GM19193 (cell line): ENCODE results near the gene NUDT14.

Source experiments
- POLR2A ChIP-seq: IDR thresholded peaks from 4 replicates; pipeline ENCODE4 v1.6.1; 2011; ENCODE audit not compliant: insufficient read depth, insufficient read length; ENCODE audit errors: extremely low read depth

NUDT14 gene

DNA sequence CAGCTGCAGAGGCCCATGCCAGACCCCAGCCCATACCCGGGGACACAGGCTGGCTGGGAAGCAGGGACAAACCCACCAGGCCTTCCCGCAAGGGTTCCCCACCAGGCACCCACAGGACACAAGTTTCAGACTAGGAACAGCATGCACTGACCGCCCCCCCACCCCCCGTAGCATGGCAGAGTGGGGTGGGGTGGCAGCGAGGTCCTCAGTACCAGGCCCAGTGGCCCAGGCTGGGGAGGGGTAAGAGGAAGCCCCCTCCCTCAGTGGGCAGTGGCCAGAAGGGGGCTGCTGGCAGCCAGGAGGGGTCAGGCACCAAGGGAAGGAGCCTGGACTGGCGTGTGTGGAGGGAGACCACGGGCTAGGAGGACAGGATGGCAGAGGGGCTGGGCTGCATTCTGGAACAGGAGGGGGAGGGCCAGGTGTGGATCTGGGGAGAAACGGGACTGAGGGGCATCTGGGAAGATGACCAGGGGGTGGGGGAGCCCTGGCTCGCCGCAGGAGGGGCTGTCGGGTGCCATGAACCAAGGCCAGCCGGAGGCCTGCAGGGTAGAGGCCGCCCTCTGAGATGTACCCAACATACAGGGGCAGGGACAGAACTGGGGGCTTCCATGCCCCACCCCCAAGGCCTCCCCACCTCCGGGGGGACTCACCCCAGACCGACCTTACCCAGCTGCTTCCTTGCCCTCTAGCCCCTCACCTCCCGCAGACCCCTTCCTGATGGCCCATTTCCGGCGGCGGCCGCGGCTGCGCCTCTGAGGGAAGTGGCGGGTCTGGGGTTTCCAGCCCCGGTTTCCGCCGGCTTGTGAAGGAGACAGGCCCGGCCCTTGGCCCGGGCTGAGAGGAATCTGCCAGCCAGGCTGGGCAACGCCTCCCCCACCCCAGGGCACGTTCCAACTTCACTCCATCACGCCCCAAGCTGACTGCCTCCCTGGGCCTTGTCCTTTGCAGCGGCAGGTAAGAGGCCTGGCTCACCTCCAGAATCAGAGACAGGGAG is 6.9 kb downstream of the NUDT14 start:
- TF ChIP-seq POLR2A, result no peak

DNA sequence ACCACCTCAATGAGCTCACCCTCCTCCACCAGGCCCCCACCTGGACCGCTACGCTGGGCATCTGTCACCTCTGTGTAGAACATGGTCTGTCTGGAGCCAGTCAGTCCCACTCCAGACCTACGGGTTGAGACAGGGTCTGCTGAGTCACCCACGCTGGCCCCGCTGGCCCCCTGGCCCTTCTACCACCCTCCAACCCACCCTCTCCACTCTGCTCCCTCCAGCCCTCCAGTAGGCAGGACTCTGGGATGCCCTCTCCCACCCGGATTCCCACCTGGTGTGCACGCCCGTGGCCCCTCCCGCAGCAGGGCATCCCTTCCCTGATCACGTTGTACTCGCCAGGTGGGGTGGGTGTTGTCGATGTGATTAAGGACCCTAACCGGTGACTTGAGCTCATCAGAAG is 8.0 kb downstream of the NUDT14 start:
- no peak for TF ChIP-seq POLR2A

DNA sequence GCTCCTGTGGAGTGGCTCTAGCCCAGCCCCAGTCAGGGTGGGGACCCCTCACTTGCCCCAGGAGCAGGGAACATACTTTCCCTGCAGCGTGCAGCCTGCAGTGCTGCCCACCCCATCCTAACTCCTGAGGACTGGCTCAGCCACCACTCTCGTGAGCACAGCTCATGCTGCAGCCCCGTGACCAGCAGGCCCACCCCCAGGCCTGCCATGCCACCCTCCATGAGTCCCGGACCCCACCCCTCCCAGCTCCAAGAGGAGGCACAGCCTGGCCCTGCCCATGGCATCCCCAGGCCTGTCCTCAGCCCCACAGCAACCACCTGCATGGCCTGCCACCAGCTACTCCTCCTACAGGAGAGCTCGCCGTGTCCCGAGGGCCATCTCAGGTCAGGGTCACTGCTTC is 8.6 kb downstream of the NUDT14 start:
- TF ChIP-seq POLR2A, result no peak

DNA sequence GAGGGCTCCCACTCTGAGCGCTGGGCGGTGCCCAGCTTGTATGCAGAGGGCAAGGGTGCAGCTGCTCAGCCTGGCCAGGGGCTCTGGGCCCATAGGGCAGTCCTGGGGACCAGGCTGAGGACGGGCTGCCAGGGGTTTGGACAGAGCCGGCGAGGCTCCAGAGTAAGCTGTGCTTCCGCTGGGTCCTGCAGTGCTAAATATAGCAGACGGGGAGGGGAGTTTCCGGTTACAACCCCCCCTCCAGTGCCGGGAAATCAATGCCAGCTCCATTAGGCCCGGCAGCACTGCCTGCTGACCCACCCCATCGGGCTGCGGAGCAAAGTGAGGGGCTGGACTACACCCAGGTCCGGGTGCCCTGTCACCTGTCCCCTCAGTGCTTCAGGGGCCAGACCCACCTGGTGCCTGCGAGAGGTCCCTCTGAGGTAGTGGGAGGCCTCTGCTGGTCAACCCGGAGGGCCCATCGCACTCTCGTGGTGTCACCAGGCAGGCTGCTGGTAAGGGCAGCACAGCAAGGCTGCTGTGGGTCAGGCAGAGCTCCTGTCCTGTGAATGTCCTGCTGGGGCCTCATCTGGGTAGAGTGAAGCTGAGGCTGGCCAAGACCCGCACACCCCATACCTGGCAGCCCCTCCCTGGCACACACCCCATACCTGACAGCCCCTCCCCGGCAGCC is 10.0 kb downstream of the NUDT14 start:
- TF ChIP-seq POLR2A, result no peak

DNA sequence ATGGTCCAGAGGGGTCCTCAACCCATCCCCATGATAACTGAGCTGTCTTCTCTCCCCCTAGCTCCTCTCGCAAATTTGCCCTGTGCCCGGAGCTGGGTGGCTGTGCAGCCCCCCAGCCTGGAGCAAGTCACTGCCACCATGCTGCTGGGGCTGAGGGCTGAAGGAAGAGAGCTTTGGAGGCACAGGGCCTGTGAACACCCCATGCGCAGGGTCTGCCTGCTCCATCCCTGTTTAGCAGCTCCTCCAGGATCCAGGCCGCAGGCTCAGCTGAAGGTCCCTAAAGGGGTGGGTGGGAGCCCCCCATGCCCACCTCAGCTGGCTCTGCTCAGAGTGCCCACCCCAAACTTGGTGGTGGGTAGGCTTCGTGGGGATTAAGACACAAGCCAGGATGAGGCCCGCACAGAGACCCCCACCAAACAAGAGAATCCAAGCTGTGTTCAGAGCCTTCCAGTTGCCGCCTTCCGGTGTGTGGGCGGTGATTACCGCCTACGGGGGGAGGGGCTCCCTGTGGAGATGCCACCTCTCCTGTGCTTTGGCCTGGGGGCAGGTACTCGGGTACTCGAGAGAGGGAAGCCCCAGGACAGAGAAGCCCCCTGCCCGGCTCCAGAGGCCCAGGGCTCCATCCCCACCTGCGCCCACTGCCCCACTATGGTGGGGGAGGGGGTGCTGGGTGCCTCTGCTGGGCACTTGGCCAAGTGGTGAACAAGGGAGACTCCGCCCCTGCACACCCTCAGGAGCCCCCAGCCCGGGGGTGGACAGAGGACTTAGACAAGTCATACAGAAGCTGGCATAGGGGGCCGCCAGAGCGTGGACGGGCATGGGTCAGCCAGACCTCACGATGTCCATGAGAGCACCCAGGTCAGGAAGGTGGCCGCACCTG is 11.1 kb downstream of the NUDT14 start:
- no peak for TF ChIP-seq POLR2A

DNA sequence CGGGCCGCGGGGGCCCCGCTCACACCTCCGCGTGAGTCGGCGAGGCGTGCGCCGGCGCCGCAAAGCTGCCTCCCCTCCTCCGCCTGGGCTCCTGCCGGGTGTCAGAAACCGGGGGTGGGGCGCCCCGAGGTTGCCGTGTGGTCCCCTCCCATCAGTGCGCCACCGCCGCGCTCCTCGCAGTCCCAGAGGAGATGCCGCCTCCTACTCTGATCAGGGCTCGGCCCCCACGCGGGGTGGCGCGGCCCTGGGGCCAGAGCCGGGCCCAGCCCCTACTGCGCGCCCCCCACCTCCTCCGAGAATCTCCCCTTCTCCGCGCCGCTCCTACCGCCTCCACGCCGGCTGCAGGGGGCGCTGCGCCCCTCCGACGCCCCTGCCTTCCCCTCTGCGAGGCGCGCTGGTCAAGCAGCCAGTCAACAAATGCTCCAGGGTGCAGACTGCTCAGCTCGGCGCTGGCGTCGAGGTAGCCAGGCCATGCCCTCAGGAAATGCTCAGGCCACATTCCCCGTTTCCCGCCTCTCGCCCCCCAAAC is 12.1 kb downstream of the NUDT14 start:
- no peak for TF ChIP-seq POLR2A

DNA sequence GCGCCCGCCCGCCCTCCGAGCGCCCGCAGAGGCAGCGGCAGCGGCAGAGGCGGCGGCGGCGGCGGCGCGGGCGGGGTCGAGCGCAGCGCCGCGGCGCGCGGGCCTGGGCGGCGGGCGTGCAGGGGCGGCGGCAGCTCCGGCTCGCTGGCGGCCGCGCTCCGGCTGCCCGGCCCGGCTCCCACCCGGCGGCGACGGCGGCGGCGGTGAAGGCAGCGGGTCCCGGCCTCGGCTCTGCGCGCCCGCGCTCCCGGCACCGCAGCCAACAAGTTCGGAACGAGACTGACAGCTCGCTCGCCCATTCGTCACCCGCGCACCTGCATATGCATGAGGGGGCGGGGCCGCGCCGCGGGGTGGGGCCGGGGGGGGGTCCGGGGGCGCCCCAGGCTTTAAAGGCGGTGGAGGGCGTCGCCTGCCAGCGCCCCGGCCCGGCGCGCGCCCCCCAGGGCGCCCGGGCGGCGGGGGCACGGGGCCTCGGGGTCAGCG is 12.6 kb downstream of the NUDT14 start, which contains the start of gene JAG2:
Gene JAG2, minus strand, starts transcription at position 281 of the 483 bp plus-strand sequence. CDS start 356 bp downstream, outside the sequence.
- no peak for TF ChIP-seq POLR2A

DNA sequence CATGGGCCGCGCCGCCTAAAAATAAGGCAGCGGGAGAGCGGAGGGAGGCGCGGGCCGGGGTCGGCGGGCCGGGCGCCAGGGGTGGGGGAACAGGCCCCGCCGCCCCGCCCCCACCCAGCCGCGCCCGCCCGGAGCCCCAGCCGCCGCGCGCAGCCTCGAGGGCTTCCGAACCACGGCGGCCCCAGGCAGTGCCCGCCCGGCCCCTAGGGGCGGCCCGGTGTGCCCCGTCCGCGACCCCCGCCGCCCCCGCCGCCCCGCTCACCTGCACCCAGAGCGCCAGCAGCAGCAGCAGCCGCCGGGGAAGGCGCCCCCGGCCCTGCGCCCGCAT is 13.1 kb downstream of the NUDT14 start:
- TF ChIP-seq POLR2A, result no peak

DNA sequence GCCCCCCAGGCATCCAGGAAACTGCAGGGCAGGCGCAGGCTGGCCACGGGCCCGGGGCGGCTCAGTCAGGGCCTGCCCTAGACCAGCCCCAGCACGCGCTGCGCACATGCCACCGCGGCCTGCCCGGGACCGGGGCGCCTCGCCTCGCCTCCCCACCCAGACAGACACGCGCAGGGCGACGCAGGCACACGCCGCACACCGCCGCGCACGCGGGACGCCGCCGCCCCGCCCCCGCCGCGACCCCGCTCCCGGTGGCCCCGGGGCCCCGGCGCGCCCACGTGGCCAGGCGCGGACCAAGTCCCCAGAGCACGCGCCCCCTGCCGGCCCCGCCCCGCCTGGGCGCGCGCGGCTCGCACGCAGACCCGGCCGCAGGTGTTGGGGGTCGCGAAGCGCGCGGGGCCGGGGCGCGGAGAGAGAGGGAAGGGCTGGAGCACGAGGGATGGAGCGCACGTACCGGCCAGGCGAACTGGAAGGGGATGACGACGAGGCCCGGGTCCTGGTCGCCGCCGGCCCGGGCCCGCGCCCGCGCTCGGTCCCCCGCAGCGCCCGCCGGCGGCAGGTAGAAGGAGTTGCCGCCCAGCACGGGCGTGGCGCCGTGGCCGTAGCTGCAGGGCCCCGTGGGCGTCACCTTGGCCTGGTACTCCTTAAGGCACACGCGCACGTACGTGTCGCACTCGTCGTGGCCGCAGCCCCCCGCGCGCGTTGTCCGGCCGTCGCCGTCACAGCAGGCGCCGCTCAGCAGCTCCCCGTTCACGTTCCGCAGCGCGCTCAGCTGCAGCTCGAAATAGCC is 13.6 kb downstream of the NUDT14 start:
- no peak for TF ChIP-seq POLR2A

DNA sequence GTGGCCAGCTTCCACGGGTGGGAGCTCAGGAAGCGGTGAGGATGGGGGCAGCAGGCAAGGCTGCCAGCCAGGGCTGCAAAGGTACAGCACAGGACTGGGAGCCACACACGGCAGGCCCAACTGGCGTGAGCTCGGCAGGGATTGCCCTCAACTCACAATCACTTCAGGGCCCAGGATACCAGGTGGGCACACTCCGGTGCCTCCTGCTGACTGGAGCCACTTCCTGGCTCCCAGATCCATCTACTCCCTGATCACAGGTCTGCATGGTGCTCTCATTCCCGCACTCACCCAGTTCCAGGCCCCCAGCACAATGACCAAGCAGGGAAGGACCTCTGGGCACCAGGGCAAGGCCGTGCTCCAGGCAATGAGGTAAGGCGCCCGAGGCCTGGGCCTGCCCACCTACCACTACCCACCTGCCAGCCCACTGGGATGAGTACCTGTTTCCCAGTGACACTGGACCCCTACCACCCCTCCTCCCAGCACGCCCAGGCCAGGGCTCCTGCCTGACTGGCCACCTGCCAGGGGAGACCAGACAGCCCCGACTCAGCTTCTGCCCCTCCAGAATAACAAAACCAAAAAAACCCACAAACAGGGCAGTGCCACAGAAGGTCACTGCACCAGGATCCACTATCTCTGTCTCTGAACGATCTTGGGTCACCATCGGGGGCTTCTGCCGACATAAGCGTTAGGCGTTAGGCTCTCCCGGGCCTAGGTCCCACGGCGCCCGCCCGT is 14.4 kb downstream of the NUDT14 start:
- no peak for TF ChIP-seq POLR2A

DNA sequence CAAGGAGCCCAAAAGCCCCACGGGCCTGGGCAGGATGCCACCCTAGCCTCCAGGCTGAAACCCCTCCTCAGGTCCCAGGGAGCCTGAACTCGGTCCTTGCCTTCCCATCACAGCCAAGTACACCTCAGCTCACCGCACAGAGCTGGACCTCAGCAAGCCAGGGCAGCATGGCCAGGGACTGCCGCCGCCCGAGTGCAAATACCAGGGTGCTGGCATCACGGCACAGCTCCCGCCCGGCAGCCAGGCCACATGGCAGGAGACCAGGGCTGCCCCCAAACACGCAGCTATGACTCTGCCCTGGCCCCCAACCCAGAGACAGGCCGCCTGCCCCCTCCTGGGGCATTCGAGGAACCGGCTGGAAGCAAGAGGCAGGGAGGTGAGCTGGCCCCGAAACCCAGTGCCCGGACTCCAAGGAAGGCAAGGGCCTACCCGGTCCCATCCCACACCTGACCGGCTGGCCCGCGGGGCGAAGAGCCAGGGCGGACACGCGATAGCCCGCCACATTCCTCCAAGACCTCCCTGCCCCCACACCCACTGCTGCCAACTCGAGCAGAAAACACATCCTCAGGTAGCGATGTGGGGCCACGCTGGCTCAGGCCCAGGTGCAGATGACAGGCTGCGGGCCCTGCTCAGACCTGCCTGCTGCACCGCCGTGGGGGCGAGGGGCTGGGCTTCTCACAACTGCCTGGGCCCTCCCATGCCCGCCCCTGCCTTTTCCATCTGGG is 15.2 kb downstream of the NUDT14 start:
- no peak for TF ChIP-seq POLR2A

DNA sequence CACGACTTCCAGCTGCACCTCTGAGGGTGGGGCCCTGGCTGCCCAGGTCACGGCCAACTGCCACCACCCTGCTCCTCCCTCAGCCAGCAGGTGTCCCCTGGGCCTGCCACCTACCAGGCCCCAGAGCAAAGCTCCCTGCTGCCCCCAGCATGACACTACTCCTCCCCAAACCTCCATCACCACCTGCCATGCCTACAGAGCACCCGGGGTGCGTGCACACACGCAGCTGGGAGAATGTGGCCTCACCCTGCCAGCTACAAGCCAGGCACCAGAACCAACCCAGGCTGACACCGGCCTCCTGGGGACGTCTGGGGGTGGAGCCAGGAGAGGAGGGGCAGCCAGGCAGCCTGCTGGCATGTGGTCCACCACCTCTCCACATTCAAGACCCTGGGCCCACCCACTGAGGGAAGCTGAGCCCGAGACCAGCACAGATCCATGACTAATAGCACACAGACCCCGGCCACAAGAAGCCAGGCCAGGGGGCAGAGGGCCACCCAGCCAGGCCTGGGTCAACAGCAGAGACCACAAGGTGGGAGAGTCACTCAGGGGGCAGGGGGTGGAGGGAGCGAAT is 15.9 kb downstream of the NUDT14 start:
- TF ChIP-seq POLR2A, result no peak
